Retina (tissue), 1 donor: Measurements from ENCODE around the gene TNFRSF19.
"Not testable (repeated sequence)": the region's sequence is repeated elsewhere in the genome, so short reads cannot be mapped to it uniquely, and the experiment has no call there.

Experiments
- DNase-seq: peaks from one replicate; pipeline ENCODE4 v3.0.0-alpha.2; 2016

TNFRSF19 gene

GRCh38 chr13:23570921-23571315 is 706 bp downstream of the TNFRSF19 start:
- DNase-seq: no peak

GRCh38 chr13:23571431-23571830 is 1.2 kb downstream of the TNFRSF19 start:
- no peak for DNase-seq

GRCh38 chr13:23572836-23573235 is 2.6 kb downstream of the TNFRSF19 start:
- no peak for DNase-seq

- DNase-seq: no peak
Observed at GRCh38 chr13:23574421-23575145, 4.4 kb downstream of the TNFRSF19 start.

GRCh38 chr13:23575632-23576031 is 5.4 kb downstream of the TNFRSF19 start:
- no peak for DNase-seq

- DNase-seq: peak; percentile 89
Observed at GRCh38 chr13:23578411-23579071, 8.3 kb downstream of the TNFRSF19 start.

GRCh38 chr13:23579072-23579895 is 9.1 kb downstream of the TNFRSF19 start:
- peak; percentile 91 for DNase-seq

- no peak for DNase-seq
Observed at GRCh38 chr13:23579896-23580683, 9.9 kb downstream of the TNFRSF19 start.

- no peak for DNase-seq
Observed at GRCh38 chr13:23580684-23581060, 10.5 kb downstream of the TNFRSF19 start.

- no peak for DNase-seq
Observed at GRCh38 chr13:23583491-23583890, 13.3 kb downstream of the TNFRSF19 start.

- DNase-seq: no peak
Observed at GRCh38 chr13:23584275-23584674, 14.1 kb downstream of the TNFRSF19 start.

GRCh38 chr13:23586336-23586735 is 16.1 kb downstream of the TNFRSF19 start:
- DNase-seq: no peak

GRCh38 chr13:23588666-23589065 is 18.5 kb downstream of the TNFRSF19 start:
- DNase-seq: no peak

GRCh38 chr13:23592596-23592995 is 22.4 kb downstream of the TNFRSF19 start:
- no peak for DNase-seq

GRCh38 chr13:23593148-23593547 is 22.9 kb downstream of the TNFRSF19 start:
- DNase-seq: no peak

GRCh38 chr13:23594290-23594689 is 24.1 kb downstream of the TNFRSF19 start:
- DNase-seq: not testable (repeated sequence)

GRCh38 chr13:23598369-23598768 is 28.2 kb downstream of the TNFRSF19 start:
- DNase-seq: no peak

GRCh38 chr13:23599083-23599925 is 29.1 kb downstream of the TNFRSF19 start:
- DNase-seq: no peak

- DNase-seq: no peak
Observed at GRCh38 chr13:23600100-23600499, 29.9 kb downstream of the TNFRSF19 start.

GRCh38 chr13:23600534-23600933 is 30.3 kb downstream of the TNFRSF19 start:
- no peak for DNase-seq

- DNase-seq: no peak
Observed at GRCh38 chr13:23605831-23606230, 35.6 kb downstream of the TNFRSF19 start.

GRCh38 chr13:23608138-23608537 is 37.9 kb downstream of the TNFRSF19 start:
- DNase-seq: no peak
